ENCODE results near the gene IFIT3.
"Not testable (repeated sequence)": the region's sequence is repeated elsewhere in the genome, so short reads cannot be mapped to it uniquely, and the experiment has no call there.

Gene IFIT3

GRCh38 chr10:89327803-89328441, at the start of gene IFIT3:
IFIT3 (plus strand) TSS chr10:89327997; CDS start chr10:89328074, 77 bp downstream.
- DNase-seq = no peak

GRCh38 chr10:89278034-89278535, 49.7 kb upstream of the IFIT3 start:
- no peak for DNase-seq

GRCh38 chr10:89278900-89279392, 48.9 kb upstream of the IFIT3 start:
- no peak for DNase-seq

- no peak for DNase-seq
Observed at GRCh38 chr10:89279421-89279869, 48.4 kb upstream of the IFIT3 start.

- no peak for DNase-seq
Observed at GRCh38 chr10:89280508-89280907, 47.3 kb upstream of the IFIT3 start.

GRCh38 chr10:89281606-89282395, 46.0 kb upstream of the IFIT3 start:
- DNase-seq = no peak

- DNase-seq = no peak
Observed at GRCh38 chr10:89283025-89283935, 44.5 kb upstream of the IFIT3 start.

- no peak for DNase-seq
Observed at GRCh38 chr10:89283936-89284475, 43.8 kb upstream of the IFIT3 start.

GRCh38 chr10:89284711-89285110, 43.1 kb upstream of the IFIT3 start:
- DNase-seq = not testable (repeated sequence)

- DNase-seq = not testable (repeated sequence)
Observed at GRCh38 chr10:89285303-89285702, 42.5 kb upstream of the IFIT3 start.

GRCh38 chr10:89294721-89295239, 33.0 kb upstream of the IFIT3 start:
- DNase-seq = no peak

GRCh38 chr10:89295597-89295996, 32.2 kb upstream of the IFIT3 start:
- no peak for DNase-seq

GRCh38 chr10:89296220-89296648, 31.6 kb upstream of the IFIT3 start:
- DNase-seq = no peak

GRCh38 chr10:89297356-89297755, 30.4 kb upstream of the IFIT3 start:
- no peak for DNase-seq

GRCh38 chr10:89297791-89298190, 30.0 kb upstream of the IFIT3 start:
- no peak for DNase-seq

GRCh38 chr10:89299031-89299430, 28.8 kb upstream of the IFIT3 start:
- no peak for DNase-seq

- DNase-seq = no peak
Observed at GRCh38 chr10:89301232-89301631, 26.6 kb upstream of the IFIT3 start.

GRCh38 chr10:89301721-89302445, 25.9 kb upstream of the IFIT3 start, which contains the start of gene IFIT2:
IFIT2 (plus strand) TSS chr10:89302046; CDS start chr10:89302124, 78 bp downstream.
- no peak for DNase-seq

- no peak for DNase-seq
Observed at GRCh38 chr10:89302625-89303024, 25.2 kb upstream of the IFIT3 start.

GRCh38 chr10:89303161-89303560, 24.6 kb upstream of the IFIT3 start:
- DNase-seq = no peak

- no peak for DNase-seq
Observed at GRCh38 chr10:89304026-89304425, 23.8 kb upstream of the IFIT3 start.

All from NCI-H2171 (cell line).